Stimulated activated CD8-positive, alpha-beta memory T cell treated with anti-CD3 and anti-CD28 coated beads, Interleukin-7, amount 100 ng/mL, for 4 hours (primary cell): ENCODE data around the gene S100Z.
"Not testable (repeated sequence)": the region's sequence is repeated elsewhere in the genome, so short reads cannot be mapped to it uniquely, and the experiment has no call there.

Experiments
- DNase-seq, 2 donors: peaks; one replicate each; pipeline ENCODE4 v3.0.0-alpha.2; 2020; ENCODE audit warnings: low read depth in 2 of 2

Gene S100Z

GRCh38 chr5:76874088-76874581 lies 24.3 kb downstream of the S100Z start:
- no peak for DNase-seq

GRCh38 chr5:76888733-76889300 lies 39.0 kb downstream of the S100Z start:
- DNase-seq, result no peak

- DNase-seq, result no peak
Measured at GRCh38 chr5:76893294-76893693, 43.5 kb downstream of the S100Z start.

- no peak for DNase-seq
Measured at GRCh38 chr5:76896196-76896595, 46.4 kb downstream of the S100Z start.

- DNase-seq, result no peak
Measured at GRCh38 chr5:76901522-76901921, 51.7 kb downstream of the S100Z start.

- no peak for DNase-seq
Measured at GRCh38 chr5:76908166-76908565, 58.4 kb downstream of the S100Z start.

- not testable (repeated sequence) for DNase-seq
Measured at GRCh38 chr5:76910344-76910933, 60.6 kb downstream of the S100Z start.

- DNase-seq, result not testable (repeated sequence)
Measured at GRCh38 chr5:76914671-76915070, 64.9 kb downstream of the S100Z start.

GRCh38 chr5:76918539-76918938 lies 68.7 kb downstream of the S100Z start:
- DNase-seq, result no peak

- DNase-seq, result no peak
Measured at GRCh38 chr5:76920491-76920890, 70.7 kb downstream of the S100Z start.

GRCh38 chr5:76926329-76927105 lies 76.7 kb downstream of the S100Z start:
- no peak for DNase-seq

- no peak for DNase-seq
Measured at GRCh38 chr5:76927961-76928360, 78.1 kb downstream of the S100Z start.

- DNase-seq, result no peak
Measured at GRCh38 chr5:76930083-76930482, 80.3 kb downstream of the S100Z start.

GRCh38 chr5:76938177-76938576 lies 88.4 kb downstream of the S100Z start:
- no peak for DNase-seq

GRCh38 chr5:76941000-76941399 lies 91.2 kb downstream of the S100Z start:
- DNase-seq, result no peak

GRCh38 chr5:76941442-76941841 lies 91.6 kb downstream of the S100Z start:
- DNase-seq, result no peak

GRCh38 chr5:76942581-76942980 lies 92.8 kb downstream of the S100Z start:
- no peak for DNase-seq

- DNase-seq, result no peak
Measured at GRCh38 chr5:76943006-76943405, 93.2 kb downstream of the S100Z start.

GRCh38 chr5:76944638-76945037 lies 94.8 kb downstream of the S100Z start:
- DNase-seq, result no peak

- DNase-seq, result not testable (repeated sequence)
Measured at GRCh38 chr5:76945238-76945637, 95.4 kb downstream of the S100Z start.

GRCh38 chr5:76946090-76946489 lies 96.3 kb downstream of the S100Z start:
- no peak for DNase-seq

GRCh38 chr5:76947082-76947503 lies 97.3 kb downstream of the S100Z start:
- DNase-seq, result no peak
